Right lobe of liver (tissue), 4 donors: Measurements from ENCODE around the gene GATM.

Experiments used
- POLR2A ChIP-seq: fragments of 450-650 bp; IDR thresholded peaks from one replicate; pipeline ENCODE4 v1.6.1; 2017; ENCODE audit warnings: antibody characterized with exemption, mild to moderate bottlenecking
- TF ChIP-seq, protein P1 (sequence below), 4 donors: fragments of 200-600 bp in 3 of 4; fragments of 450-650 bp in 1 of 4; IDR thresholded peaks; one replicate each; pipeline versions ENCODE4 v1.5.1 to v1.8.0; 2016 to 2022; ENCODE audit warnings: antibody characterized with exemption in 4 of 4, mild to moderate bottlenecking in 2 of 4
- donor health status: DM: no; HTN: no; CAD: no.
- donor health status: DM: no; HTN: no; CAD: no.
- donor health status: DM: no; HTN: yes; CAD: no.

DNA sequence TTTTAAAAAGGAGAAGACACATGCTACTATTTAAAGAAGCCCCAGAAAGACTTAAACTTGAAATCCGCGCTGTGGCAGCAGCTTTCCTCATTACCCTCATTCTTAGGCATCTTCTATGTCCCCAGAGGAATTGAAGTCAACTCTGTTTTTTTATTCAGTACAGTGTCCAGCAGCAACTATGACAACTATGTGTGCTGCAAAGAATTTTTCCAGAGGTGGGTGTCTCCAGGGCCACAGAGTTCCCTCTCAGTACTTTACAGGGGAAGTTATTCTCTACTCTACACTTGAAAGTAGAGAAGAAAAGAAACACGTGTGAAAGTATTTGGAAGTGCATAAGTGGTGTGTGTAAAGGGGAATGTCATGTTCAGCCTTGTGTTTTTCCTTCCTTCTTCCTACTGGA lies 32.0 kb downstream of the GATM start:
- TF ChIP-seq, protein P1, sequence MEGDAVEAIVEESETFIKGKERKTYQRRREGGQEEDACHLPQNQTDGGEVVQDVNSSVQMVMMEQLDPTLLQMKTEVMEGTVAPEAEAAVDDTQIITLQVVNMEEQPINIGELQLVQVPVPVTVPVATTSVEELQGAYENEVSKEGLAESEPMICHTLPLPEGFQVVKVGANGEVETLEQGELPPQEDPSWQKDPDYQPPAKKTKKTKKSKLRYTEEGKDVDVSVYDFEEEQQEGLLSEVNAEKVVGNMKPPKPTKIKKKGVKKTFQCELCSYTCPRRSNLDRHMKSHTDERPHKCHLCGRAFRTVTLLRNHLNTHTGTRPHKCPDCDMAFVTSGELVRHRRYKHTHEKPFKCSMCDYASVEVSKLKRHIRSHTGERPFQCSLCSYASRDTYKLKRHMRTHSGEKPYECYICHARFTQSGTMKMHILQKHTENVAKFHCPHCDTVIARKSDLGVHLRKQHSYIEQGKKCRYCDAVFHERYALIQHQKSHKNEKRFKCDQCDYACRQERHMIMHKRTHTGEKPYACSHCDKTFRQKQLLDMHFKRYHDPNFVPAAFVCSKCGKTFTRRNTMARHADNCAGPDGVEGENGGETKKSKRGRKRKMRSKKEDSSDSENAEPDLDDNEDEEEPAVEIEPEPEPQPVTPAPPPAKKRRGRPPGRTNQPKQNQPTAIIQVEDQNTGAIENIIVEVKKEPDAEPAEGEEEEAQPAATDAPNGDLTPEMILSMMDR (IDR thresholded peaks at IDR 0.05), result no peak
- TF ChIP-seq POLR2A, result no peak
